DMS153 treated with DMSO at 0.1 percent for 48 hours (cell line): ENCODE data around the gene DDX31.
"Not testable (repeated sequence)": the region's sequence is repeated elsewhere in the genome, so short reads cannot be mapped to it uniquely, and the experiment has no call there.

Experiments used
- DNase-seq: peaks from one replicate; lab custom pipeline; 2025; ENCODE audit not compliant: unreplicated experiment; lab: John Stamatoyannopoulos, UW

The DDX31 gene

GRCh38 chr9:132669698-132670456 is at the start of gene DDX31:
DDX31 (minus strand) TSS chr9:132669983; CDS start chr9:132669934, 49 bp downstream.
- DNase-seq, result peak; percentile 60

- not testable (repeated sequence) for DNase-seq
Observed at GRCh38 chr9:132718381-132718928, 48.7 kb upstream of the DDX31 start.

GRCh38 chr9:132717326-132717945 is 47.7 kb upstream of the DDX31 start:
- no peak for DNase-seq

- DNase-seq, result no peak
Observed at GRCh38 chr9:132716007-132716406, 46.2 kb upstream of the DDX31 start.

- no peak for DNase-seq
Observed at GRCh38 chr9:132712753-132713152, 43.0 kb upstream of the DDX31 start.

- no peak for DNase-seq
Observed at GRCh38 chr9:132711846-132712245, 42.1 kb upstream of the DDX31 start.

- DNase-seq, result not testable (repeated sequence)
Observed at GRCh38 chr9:132711152-132711551, 41.4 kb upstream of the DDX31 start.

- DNase-seq, result no peak
Observed at GRCh38 chr9:132710333-132710732, 40.5 kb upstream of the DDX31 start.

- no peak for DNase-seq
Observed at GRCh38 chr9:132708769-132709430, 39.1 kb upstream of the DDX31 start.

GRCh38 chr9:132708239-132708638 is 38.5 kb upstream of the DDX31 start:
- no peak for DNase-seq

- no peak for DNase-seq
Observed at GRCh38 chr9:132703336-132703735, 33.6 kb upstream of the DDX31 start.

GRCh38 chr9:132702254-132702653 is 32.5 kb upstream of the DDX31 start:
- no peak for DNase-seq

GRCh38 chr9:132699956-132700355 is 30.2 kb upstream of the DDX31 start:
- no peak for DNase-seq

GRCh38 chr9:132698989-132699388 is 29.2 kb upstream of the DDX31 start:
- DNase-seq, result no peak

GRCh38 chr9:132697230-132697629 is 27.4 kb upstream of the DDX31 start:
- no peak for DNase-seq

- DNase-seq, result no peak
Observed at GRCh38 chr9:132694144-132694543, 24.4 kb upstream of the DDX31 start.

- DNase-seq, result no peak
Observed at GRCh38 chr9:132690696-132691095, 20.9 kb upstream of the DDX31 start.

GRCh38 chr9:132683873-132684272 is 14.1 kb upstream of the DDX31 start:
- no peak for DNase-seq

GRCh38 chr9:132681561-132681960 is 11.8 kb upstream of the DDX31 start:
- no peak for DNase-seq

- DNase-seq, result no peak
Observed at GRCh38 chr9:132679946-132680625, 10.3 kb upstream of the DDX31 start.

- DNase-seq, result no peak
Observed at GRCh38 chr9:132677976-132678375, 8.2 kb upstream of the DDX31 start.
